ENCODE measurements around the gene LEKR1. TPM values are rescaled to one million over a fixed set of nuclear protein-coding genes. Genes with fewer than 3 reads are reported as not detected.
A peak's percentile ranks its signal among the peaks of the same experiment; 100 is the strongest.

LEKR1 gene
- total and polyA plus RNA-seq, 2 of the 13 experiments (the other 11 are each of a cell fraction or from before 2014, with no cell fraction given): 0.49 to 1.5 TPM

- TF ChIP-seq ZNF512 (CRISPR knock-in tag; IDR thresholded peaks at IDR 0.05) (no peak), EEA1 (CRISPR knock-in tag; IDR thresholded peaks at IDR 0.05; ENCODE audit: borderline replicate concordance) (no peak), NFKB2 (CRISPR knock-in tag; IDR thresholded peaks at IDR 0.05; ENCODE audit: borderline replicate concordance) (no peak), CEBPZ (IDR thresholded peaks at IDR 0.05; ENCODE audit: low read length) (no peak), SNAI1 (CRISPR knock-in tag; IDR thresholded peaks at IDR 0.05; ENCODE audit: borderline replicate concordance) (no peak), AHDC1 (CRISPR knock-in tag; IDR thresholded peaks at IDR 0.05; ENCODE audit: borderline replicate concordance) (peak; percentile 22; the same call in 1 of the 2 replicates), BCL3 (CRISPR knock-in tag; IDR thresholded peaks at IDR 0.05) (no peak), HNRNPL (IDR thresholded peaks at IDR 0.05; ENCODE audit: low read depth, low read length) (no peak), ZNF567 (CRISPR knock-in tag; IDR thresholded peaks at IDR 0.05; ENCODE audit: borderline replicate concordance) (no peak), HOXA3 (CRISPR knock-in tag; IDR thresholded peaks at IDR 0.05) (no peak), TBX3 (IDR thresholded peaks at IDR 0.05; ENCODE audit: borderline replicate concordance) (peak; percentile 60; the same call in 1 of the 2 replicates), IKZF4 (CRISPR knock-in tag; IDR thresholded peaks at IDR 0.05; ENCODE audit: borderline replicate concordance, low read depth, not compliant biosample characterization) (no peak)
- intact Hi-C loops (cut with micrococcal nuclease; ENCODE audit: unreplicated experiment): loop anchor here (10.0 kb wide), 1 partner anchor 266 kb away; no protein-coding TSS in a partner anchor
- Histone ChIP-seq H3K4me2 (ENCODE audit: low read depth, low read length) (no peak overlapping the region), H3K4me3 (replicated peaks in 1 of 3; ENCODE audit: insufficient read depth in 1 of 3, low read depth in 2 of 3, low read length in 3 of 3) (no peak overlapping the region), H3K36me3 (replicated peaks in 1 of 2; ENCODE audit: control insufficient read depth in 1 of 2, insufficient read depth in 2 of 2, low read length in 2 of 2) (no peaks in the 10 kb centered on the region), H3K79me2 (ENCODE audit: insufficient read depth, low read length) (no peaks in the 10 kb centered on the region), H3K4me1 (ENCODE audit: insufficient read depth, low read length) (peaks cover 9% of the 10 kb centered on the region; the same call in 1 of the 2 replicates), H2AFZ (ENCODE audit: low read length) (no peak overlapping the region), H3K9ac (ENCODE audit: insufficient read depth, low read depth, low read length) (no peak overlapping the region), H3K27me3 (ENCODE audit: control insufficient read depth in 1 of 2, insufficient read depth in 2 of 2, low read length in 2 of 2) (no peaks in the 10 kb centered on the region), H3K9me3 (ENCODE audit: low read length) (no peaks in the 10 kb centered on the region), H3K27ac (ENCODE audit: extremely low read length, insufficient read depth, low read length) (no peak overlapping the region), H4K20me1 (ENCODE audit: insufficient read depth, low read length) (no peaks in the 10 kb centered on the region)
- POLR2A ChIA-PET: no interaction called here
- in situ Hi-C loops (cut with HindIII; ENCODE audit: extremely low pct_ligation_motif_present, low pct_unique_long_range_greater_than_20kb): no loop called here
- FAIRE-seq: no peak
- CTCF ChIA-PET (ENCODE audit: low intra/inter-chr PET ratio, low total read pairs): no interaction called here
- ATAC-seq: peak; percentile 69; the same call in 2 of the 3 replicates
- BruUV-seq (replicated peaks): no TSS peak
- WGBS (ENCODE audit: low lambda C conversion rate): 53% methylated on average over 3 of the region's 3 CpGs
- DNase-seq (ENCODE audit: low spot score): no peak
Observed at GRCh38 chr3:156818890-156819289, 7.3 kb upstream of the LEKR1 start.
